ENCODE measurements around the gene INVS.
"Not testable (repeated sequence)": the region's sequence is repeated elsewhere in the genome, so short reads cannot be mapped to it uniquely, and the experiment has no call there.

The INVS gene

DNA sequence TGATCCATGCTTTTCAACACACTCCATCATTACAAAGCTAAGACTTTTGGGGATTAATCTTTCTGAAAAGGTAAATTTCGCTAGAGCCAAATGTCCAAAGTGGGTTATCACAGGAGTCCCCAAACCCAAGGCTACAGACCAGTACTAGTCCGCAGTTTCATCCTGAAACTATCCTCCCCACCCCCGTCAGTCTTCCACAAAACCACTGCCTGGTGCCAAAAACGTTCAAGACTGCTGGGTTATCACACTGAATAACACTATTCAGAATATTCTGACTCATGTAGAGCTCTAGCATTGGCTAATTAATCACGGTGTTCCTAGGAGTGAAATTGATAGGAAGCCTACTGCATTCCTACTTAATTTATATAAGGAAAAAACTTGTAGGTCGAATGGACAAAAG is 24.9 kb upstream of the INVS start:
- TF ChIP-seq SNAI2 (CRISPR knock-in tag; IDR thresholded peaks at IDR 0.05), result no peak
- TF ChIP-seq, protein P1, sequence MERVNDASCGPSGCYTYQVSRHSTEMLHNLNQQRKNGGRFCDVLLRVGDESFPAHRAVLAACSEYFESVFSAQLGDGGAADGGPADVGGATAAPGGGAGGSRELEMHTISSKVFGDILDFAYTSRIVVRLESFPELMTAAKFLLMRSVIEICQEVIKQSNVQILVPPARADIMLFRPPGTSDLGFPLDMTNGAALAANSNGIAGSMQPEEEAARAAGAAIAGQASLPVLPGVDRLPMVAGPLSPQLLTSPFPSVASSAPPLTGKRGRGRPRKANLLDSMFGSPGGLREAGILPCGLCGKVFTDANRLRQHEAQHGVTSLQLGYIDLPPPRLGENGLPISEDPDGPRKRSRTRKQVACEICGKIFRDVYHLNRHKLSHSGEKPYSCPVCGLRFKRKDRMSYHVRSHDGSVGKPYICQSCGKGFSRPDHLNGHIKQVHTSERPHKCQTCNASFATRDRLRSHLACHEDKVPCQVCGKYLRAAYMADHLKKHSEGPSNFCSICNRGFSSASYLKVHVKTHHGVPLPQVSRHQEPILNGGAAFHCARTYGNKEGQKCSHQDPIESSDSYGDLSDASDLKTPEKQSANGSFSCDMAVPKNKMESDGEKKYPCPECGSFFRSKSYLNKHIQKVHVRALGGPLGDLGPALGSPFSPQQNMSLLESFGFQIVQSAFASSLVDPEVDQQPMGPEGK (CRISPR knock-in tag; IDR thresholded peaks at IDR 0.05; ENCODE audit: borderline replicate concordance), result no peak
- TF ChIP-seq, protein P2, sequence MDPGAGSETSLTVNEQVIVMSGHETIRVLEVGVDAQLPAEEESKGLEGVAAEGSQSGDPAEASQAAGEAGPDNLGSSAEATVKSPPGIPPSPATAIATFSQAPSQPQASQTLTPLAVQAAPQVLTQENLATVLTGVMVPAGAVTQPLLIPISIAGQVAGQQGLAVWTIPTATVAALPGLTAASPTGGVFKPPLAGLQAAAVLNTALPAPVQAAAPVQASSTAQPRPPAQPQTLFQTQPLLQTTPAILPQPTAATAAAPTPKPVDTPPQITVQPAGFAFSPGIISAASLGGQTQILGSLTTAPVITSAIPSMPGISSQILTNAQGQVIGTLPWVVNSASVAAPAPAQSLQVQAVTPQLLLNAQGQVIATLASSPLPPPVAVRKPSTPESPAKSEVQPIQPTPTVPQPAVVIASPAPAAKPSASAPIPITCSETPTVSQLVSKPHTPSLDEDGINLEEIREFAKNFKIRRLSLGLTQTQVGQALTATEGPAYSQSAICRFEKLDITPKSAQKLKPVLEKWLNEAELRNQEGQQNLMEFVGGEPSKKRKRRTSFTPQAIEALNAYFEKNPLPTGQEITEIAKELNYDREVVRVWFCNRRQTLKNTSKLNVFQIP (CRISPR knock-in tag; IDR thresholded peaks at IDR 0.05; ENCODE audit: borderline replicate concordance, low read depth), result no peak
- no peak for TF ChIP-seq ZNF8 (CRISPR knock-in tag; IDR thresholded peaks at IDR 0.05)
- TF ChIP-seq GLIS3 (CRISPR knock-in tag; IDR thresholded peaks at IDR 0.05), result no peak
- TF ChIP-seq TOX (CRISPR knock-in tag; IDR thresholded peaks at IDR 0.05; ENCODE audit: borderline replicate concordance), result no peak
- TF ChIP-seq, protein P3, sequence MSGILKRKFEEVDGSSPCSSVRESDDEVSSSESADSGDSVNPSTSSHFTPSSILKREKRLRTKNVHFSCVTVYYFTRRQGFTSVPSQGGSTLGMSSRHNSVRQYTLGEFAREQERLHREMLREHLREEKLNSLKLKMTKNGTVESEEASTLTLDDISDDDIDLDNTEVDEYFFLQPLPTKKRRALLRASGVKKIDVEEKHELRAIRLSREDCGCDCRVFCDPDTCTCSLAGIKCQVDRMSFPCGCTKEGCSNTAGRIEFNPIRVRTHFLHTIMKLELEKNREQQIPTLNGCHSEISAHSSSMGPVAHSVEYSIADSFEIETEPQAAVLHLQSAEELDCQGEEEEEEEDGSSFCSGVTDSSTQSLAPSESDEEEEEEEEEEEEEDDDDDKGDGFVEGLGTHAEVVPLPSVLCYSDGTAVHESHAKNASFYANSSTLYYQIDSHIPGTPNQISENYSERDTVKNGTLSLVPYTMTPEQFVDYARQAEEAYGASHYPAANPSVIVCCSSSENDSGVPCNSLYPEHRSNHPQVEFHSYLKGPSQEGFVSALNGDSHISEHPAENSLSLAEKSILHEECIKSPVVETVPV (CRISPR knock-in tag; IDR thresholded peaks at IDR 0.05), result no peak
- TF ChIP-seq BACH2 (CRISPR knock-in tag; IDR thresholded peaks at IDR 0.05; ENCODE audit: borderline replicate concordance), result no peak
- TF ChIP-seq ZFP3 (CRISPR knock-in tag; IDR thresholded peaks at IDR 0.05), result no peak
- no peak for TF ChIP-seq ESRRG (CRISPR knock-in tag; IDR thresholded peaks at IDR 0.05)
- TF ChIP-seq ARNTL (CRISPR knock-in tag; IDR thresholded peaks at IDR 0.05; ENCODE audit: borderline replicate concordance, low read depth), result no peak
- no peak for TF ChIP-seq PPARA (CRISPR knock-in tag; IDR thresholded peaks at IDR 0.05; ENCODE audit: borderline replicate concordance)
- TF ChIP-seq ISL1 (CRISPR knock-in tag; IDR thresholded peaks at IDR 0.05), result no peak
- no peak for TF ChIP-seq RARB (CRISPR knock-in tag; IDR thresholded peaks at IDR 0.05)
- no peak for TF ChIP-seq ZC3H10 (CRISPR knock-in tag; IDR thresholded peaks at IDR 0.05)
- TF ChIP-seq, protein P4, sequence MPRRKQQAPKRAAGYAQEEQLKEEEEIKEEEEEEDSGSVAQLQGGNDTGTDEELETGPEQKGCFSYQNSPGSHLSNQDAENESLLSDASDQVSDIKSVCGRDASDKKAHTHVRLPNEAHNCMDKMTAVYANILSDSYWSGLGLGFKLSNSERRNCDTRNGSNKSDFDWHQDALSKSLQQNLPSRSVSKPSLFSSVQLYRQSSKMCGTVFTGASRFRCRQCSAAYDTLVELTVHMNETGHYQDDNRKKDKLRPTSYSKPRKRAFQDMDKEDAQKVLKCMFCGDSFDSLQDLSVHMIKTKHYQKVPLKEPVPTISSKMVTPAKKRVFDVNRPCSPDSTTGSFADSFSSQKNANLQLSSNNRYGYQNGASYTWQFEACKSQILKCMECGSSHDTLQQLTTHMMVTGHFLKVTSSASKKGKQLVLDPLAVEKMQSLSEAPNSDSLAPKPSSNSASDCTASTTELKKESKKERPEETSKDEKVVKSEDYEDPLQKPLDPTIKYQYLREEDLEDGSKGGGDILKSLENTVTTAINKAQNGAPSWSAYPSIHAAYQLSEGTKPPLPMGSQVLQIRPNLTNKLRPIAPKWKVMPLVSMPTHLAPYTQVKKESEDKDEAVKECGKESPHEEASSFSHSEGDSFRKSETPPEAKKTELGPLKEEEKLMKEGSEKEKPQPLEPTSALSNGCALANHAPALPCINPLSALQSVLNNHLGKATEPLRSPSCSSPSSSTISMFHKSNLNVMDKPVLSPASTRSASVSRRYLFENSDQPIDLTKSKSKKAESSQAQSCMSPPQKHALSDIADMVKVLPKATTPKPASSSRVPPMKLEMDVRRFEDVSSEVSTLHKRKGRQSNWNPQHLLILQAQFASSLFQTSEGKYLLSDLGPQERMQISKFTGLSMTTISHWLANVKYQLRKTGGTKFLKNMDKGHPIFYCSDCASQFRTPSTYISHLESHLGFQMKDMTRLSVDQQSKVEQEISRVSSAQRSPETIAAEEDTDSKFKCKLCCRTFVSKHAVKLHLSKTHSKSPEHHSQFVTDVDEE (CRISPR knock-in tag; IDR thresholded peaks at IDR 0.05), result no peak
- ATAC-seq, result no peak

DNA sequence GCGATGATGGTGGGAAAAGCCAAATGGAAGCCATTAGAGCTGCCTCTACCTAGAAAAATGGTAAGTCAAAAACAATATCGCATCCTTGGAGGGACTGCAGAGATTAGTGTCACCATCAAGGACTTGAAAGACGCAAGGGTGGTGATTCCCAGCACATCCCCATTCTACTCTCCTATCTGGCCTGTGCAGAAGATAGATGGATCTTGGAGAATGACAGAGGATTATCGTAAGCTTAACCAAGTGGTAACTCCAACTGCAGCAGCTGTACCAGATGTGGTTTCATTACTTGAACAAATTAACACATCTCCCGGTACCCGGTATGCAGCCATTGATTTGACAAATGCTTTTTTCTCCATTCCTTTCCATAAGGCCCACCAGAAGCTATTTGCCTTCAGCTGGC is 24.1 kb upstream of the INVS start:
- ATAC-seq, result no peak
- TF ChIP-seq PPARA (CRISPR knock-in tag; IDR thresholded peaks at IDR 0.05; ENCODE audit: borderline replicate concordance), result no peak
- no peak for TF ChIP-seq CSDC2 (CRISPR knock-in tag; IDR thresholded peaks at IDR 0.05)
- TF ChIP-seq, protein P5, sequence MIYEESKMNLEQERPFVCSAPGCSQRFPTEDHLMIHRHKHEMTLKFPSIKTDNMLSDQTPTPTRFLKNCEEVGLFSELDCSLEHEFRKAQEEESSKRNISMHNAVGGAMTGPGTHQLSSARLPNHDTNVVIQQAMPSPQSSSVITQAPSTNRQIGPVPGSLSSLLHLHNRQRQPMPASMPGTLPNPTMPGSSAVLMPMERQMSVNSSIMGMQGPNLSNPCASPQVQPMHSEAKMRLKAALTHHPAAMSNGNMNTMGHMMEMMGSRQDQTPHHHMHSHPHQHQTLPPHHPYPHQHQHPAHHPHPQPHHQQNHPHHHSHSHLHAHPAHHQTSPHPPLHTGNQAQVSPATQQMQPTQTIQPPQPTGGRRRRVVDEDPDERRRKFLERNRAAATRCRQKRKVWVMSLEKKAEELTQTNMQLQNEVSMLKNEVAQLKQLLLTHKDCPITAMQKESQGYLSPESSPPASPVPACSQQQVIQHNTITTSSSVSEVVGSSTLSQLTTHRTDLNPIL (CRISPR knock-in tag; IDR thresholded peaks at IDR 0.05; ENCODE audit: low read depth), result no peak
- TF ChIP-seq GLIS3 (CRISPR knock-in tag; IDR thresholded peaks at IDR 0.05), result no peak
- no peak for TF ChIP-seq RARB (CRISPR knock-in tag; IDR thresholded peaks at IDR 0.05)
- no peak for TF ChIP-seq ZNF565 (CRISPR knock-in tag; conservative IDR thresholded peaks at IDR 0.05; ENCODE audit: low read depth)
- no peak for TF ChIP-seq ARNTL (CRISPR knock-in tag; IDR thresholded peaks at IDR 0.05; ENCODE audit: borderline replicate concordance, low read depth)
- no peak for TF ChIP-seq TCF4 (CRISPR knock-in tag; IDR thresholded peaks at IDR 0.05; ENCODE audit: borderline replicate concordance)
- TF ChIP-seq, protein P1 (CRISPR knock-in tag; IDR thresholded peaks at IDR 0.05; ENCODE audit: borderline replicate concordance), result no peak

DNA sequence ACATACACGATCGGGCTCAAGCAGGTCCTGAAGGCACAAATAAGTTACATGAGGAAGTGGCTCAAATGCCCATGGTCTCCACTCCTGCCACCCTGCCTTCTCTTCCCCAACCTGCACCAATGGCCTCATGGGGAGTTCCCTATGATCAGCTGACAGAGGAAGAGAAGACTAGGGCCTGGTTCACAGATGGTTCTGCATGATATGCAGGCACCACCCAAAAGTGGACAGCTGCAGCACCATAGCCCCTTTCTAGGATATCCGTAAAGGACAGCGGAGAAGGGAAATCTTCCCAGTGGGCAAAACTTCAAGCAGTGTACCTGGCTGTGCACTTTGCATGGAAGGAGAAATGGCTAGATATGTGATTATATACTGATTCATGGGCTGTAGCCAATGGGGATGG is 22.8 kb upstream of the INVS start:
- not testable (repeated sequence) for ATAC-seq

Data from SK-N-SH treated with all-trans-retinoic acid at 6 μM for 48 hours (cell line).